Heart left ventricle (tissue), 13 donors: Measurements from ENCODE around the gene MRPL55.

ENCODE experiments used
- POLR2A ChIP-seq, 2 donors: fragments of 450-650 bp; IDR thresholded peaks; one replicate each; pipeline ENCODE4 v1.6.1; 2017; ENCODE audit warnings: antibody characterized with exemption in 2 of 2, mild to moderate bottlenecking in 2 of 2, moderate library complexity in 2 of 2
- TF ChIP-seq, protein P1 (sequence below), 12 donors: fragments of 200-600 bp; sonication (generic) in 4 of 12; IDR thresholded peaks; one replicate each; pipeline versions ENCODE4 v1.5.0 to v1.8.0; 2018 to 2022; ENCODE audit warnings: antibody characterized with exemption in 12 of 12, mild to moderate bottlenecking in 5 of 12
- donor health status: ischemic (EF 13 %, LVEDD 7.1; RV severe dilation, severe dysfunction).
- donor health status: DM: no; HTN: yes; CAD: no.
- donor health status: DM: no; HTN: no; CAD: no.
- donor health status: ischemic (EF 25% LVEDD 6.9; RV normal size, moderate dysfunction).
- donor health status: ischemic (EF 25% LVEDD 5.7; RV mildly dilated, moderate dysfunction).
- donor health status: ischemic (EF 35%, LVEDD 5.7; RV mildly dilated, moderate dysfunction).
- donor health status: nonischemic (EF 11% LVEDD 7.7; RV severe dilation, severe dysfunction).
- donor health status: DM: yes; HTN: yes; CAD: no.
- donor health status: PGD.
- donor health status: ischemic (EF 29% LVEDD 5.4; RV normal size, mild dysfunction).
- donor health status: nonischemic (EF 23%, LVEDD 6.1; RV moderate dilation, normal function).

DNA sequence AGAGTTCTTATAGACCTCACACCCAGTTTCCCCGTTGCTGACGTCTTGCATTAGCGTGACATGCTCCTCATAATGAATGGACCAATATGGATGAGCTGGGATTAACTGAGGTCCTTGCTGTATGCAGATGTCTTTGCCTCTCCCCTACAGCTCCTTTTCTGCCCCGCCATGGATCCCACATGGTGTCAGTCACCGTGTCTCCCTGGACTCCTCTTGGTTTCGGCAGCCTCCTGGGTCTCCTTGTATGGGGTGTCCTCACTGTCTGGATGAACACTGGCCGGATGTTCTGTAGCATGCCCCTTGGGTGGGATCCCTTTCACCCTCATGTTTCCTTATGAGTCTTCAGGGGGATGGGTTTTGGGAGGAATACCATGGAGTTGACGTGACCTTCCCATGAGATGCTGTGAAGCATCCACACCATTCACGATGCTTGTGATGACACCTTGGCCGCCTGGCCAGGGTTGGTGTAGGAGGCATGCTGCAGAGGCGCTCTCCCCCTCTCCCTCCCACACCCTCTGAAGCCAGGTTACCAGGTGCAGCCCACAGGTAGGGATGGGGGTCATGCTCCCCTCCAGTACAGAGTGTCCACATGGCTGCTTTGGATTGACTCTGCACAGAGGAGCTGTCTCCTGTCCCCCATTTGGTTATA lies 45.0 kb upstream of the MRPL55 start:
- TF ChIP-seq, protein P1, sequence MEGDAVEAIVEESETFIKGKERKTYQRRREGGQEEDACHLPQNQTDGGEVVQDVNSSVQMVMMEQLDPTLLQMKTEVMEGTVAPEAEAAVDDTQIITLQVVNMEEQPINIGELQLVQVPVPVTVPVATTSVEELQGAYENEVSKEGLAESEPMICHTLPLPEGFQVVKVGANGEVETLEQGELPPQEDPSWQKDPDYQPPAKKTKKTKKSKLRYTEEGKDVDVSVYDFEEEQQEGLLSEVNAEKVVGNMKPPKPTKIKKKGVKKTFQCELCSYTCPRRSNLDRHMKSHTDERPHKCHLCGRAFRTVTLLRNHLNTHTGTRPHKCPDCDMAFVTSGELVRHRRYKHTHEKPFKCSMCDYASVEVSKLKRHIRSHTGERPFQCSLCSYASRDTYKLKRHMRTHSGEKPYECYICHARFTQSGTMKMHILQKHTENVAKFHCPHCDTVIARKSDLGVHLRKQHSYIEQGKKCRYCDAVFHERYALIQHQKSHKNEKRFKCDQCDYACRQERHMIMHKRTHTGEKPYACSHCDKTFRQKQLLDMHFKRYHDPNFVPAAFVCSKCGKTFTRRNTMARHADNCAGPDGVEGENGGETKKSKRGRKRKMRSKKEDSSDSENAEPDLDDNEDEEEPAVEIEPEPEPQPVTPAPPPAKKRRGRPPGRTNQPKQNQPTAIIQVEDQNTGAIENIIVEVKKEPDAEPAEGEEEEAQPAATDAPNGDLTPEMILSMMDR (IDR thresholded peaks at IDR 0.05), result no peak
- no peak for TF ChIP-seq POLR2A (IDR thresholded peaks at IDR 0.05)
